K562 (cell line): Measurements from ENCODE around the gene TMEM178A.

Source experiments
- ADNP ChIP-seq: fragments of 200-800 bp; sonication (Bioruptor generic); IDR thresholded peaks from 2 replicates; pipeline ENCODE4 v1.6.1; 2016; ENCODE audit warnings: missing genetic modification characterization, missing compliant biosample characterization
- EP300 ChIP-seq: IDR thresholded peaks from 2 replicates; pipeline ENCODE4 v1.6.1; 2012; ENCODE audit warnings: low read length, improper control_type of control experiment
- POLR2AphosphoS5 ChIP-seq: IDR thresholded peaks from 2 replicates; pipeline ENCODE4 v1.6.1; 2011; ENCODE audit warnings: mild to moderate bottlenecking, low read depth, low read length, moderate library complexity; ENCODE audit not compliant: control insufficient read depth, insufficient read depth
- SP2 ChIP-seq: IDR thresholded peaks from 2 replicates; pipeline ENCODE4 v1.6.1; 2011; ENCODE audit warnings: mild to moderate bottlenecking, low read depth, low read length, moderate library complexity; ENCODE audit not compliant: poor library complexity, severe bottlenecking; ENCODE audit errors: extremely low read depth
- TF ChIP-seq, protein P1 (sequence below), 2 experiments: fragments of 200-800 bp in 1 of 2; sonication (Bioruptor generic) in 1 of 2; sonication (generic) in 1 of 2; formaldehyde crosslinking in 1 of 2; IDR thresholded peaks in 1 of 2; conservative IDR thresholded peaks in 1 of 2; 2 replicates each; pipeline versions ENCODE4 v1.5.0 to v1.6.1; 2016 to 2020; ENCODE audit warnings: missing compliant biosample characterization in 1 of 2, missing genetic modification characterization in 1 of 2, missing genetic modification reagents in 1 of 2

DNA sequence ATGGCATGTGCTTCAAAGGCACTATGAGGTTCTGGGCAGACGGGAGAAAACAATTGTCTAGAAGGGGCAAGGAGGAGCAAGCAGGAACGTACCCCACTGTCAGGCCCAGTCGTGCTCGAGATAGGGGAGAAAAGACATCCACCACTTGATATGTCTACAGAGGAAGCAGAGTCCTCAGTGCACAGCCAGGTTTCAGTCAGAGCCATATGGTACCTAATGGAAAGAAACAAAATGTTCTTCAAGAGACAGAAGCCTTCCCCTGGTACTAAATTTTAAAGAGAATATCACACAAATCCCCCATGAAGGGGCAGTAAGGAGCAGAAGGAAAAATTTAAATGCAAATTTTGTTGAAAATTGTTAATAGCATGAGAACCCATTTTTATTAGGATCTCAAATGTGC, 91.4 kb downstream of the TMEM178A start:
- TF ChIP-seq, protein P1, sequence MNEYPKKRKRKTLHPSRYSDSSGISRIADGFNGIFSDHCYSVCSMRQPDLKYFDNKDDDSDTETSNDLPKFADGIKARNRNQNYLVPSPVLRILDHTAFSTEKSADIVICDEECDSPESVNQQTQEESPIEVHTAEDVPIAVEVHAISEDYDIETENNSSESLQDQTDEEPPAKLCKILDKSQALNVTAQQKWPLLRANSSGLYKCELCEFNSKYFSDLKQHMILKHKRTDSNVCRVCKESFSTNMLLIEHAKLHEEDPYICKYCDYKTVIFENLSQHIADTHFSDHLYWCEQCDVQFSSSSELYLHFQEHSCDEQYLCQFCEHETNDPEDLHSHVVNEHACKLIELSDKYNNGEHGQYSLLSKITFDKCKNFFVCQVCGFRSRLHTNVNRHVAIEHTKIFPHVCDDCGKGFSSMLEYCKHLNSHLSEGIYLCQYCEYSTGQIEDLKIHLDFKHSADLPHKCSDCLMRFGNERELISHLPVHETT (CRISPR knock-in tag; conservative IDR thresholded peaks at IDR 0.05 in 1 of 2, IDR thresholded peaks at IDR 0.05 in 1 of 2): no peak
- no peak for TF ChIP-seq EP300
- no peak for TF ChIP-seq POLR2AphosphoS5
- no peak for TF ChIP-seq SP2
- TF ChIP-seq ADNP (tag): no peak
